ENCODE data around the gene RTN4R.

DNA sequence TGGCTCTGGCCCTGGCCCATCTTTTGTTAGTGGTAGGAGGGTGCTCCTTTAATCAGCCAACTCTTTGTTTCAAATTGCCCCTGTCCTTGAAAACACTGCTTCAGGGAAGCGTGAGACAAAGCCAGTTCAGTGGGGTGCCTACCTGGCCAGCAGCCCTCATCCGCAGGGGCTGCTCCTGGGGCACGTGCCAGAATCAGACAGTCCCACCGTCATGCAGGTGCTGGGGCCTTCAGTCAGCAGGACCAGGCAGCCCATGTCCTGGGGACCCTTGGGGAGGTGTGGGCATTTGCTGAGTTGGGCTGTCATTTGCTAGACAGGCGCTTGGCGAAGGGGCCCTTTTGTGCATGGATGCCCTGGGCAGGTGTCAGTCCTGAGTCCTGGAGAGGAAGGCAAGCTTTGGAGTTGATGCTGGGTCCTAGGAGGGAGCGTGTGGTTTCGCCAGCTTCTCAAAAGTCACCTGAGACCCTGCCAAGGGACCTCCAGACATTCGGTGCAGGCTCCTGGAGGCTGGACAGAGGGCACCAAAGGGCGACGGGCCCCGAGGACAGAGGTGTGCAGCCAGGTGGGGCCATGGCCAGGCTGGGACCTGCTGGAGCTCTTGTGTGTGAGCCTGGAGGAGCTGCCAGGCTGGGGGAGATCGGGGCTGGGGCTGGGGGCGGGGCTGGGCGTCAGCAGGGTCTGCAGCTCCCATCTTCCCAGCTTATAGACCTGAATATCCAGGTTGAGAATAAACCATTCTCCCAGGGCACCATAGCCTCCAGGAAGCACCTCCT lies 15.0 kb upstream of the RTN4R start:
- TF ChIP-seq, protein P1, sequence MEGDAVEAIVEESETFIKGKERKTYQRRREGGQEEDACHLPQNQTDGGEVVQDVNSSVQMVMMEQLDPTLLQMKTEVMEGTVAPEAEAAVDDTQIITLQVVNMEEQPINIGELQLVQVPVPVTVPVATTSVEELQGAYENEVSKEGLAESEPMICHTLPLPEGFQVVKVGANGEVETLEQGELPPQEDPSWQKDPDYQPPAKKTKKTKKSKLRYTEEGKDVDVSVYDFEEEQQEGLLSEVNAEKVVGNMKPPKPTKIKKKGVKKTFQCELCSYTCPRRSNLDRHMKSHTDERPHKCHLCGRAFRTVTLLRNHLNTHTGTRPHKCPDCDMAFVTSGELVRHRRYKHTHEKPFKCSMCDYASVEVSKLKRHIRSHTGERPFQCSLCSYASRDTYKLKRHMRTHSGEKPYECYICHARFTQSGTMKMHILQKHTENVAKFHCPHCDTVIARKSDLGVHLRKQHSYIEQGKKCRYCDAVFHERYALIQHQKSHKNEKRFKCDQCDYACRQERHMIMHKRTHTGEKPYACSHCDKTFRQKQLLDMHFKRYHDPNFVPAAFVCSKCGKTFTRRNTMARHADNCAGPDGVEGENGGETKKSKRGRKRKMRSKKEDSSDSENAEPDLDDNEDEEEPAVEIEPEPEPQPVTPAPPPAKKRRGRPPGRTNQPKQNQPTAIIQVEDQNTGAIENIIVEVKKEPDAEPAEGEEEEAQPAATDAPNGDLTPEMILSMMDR (IDR thresholded peaks at IDR 0.05) = no peak
- no peak for TF ChIP-seq POLR2AphosphoS5 (IDR thresholded peaks at IDR 0.05; ENCODE audit: low read depth, low read length)

Data from Panc1 (cell line).